Activated CD8-positive, alpha-beta T cell treated with anti-CD3 and anti-CD28 coated beads, Interleukin-2, amount 10 ng/mL, durations not matched to agents 7 days and 5 days (primary cell): ENCODE data around the gene GPSM1. TPM values are rescaled to one million over a fixed set of nuclear protein-coding genes. Genes with fewer than 3 reads are reported as not detected.
"Not testable (repeated sequence)": the region's sequence is repeated elsewhere in the genome, so short reads cannot be mapped to it uniquely, and the experiment has no call there.

Experiments
- ATAC-seq: fragments of 150-1000 bp; cut with Tn5 transposase; one replicate; pipeline ENCODE4 v1.10.0; 2021; ENCODE audit warnings: moderate library complexity
- CTCF ChIA-PET: fragments of 350-600 bp; sonication (Branson Sonifier 250); formaldehyde crosslinking; loops from one replicate; lab custom pipeline; 2021; ENCODE audit warnings: antibody characterized with exemption; lab: Charles Lee
- POLR2A ChIA-PET: fragments of 350-600 bp; sonication (Branson Sonifier 250); formaldehyde crosslinking; loops from one replicate; lab custom pipeline; 2021; ENCODE audit warnings: antibody characterized with exemption; lab: Charles Lee
- DNase-seq: peaks from one replicate; pipeline ENCODE4 v3.0.0-alpha.2; 2020
- H3K27ac Mint-ChIP-seq: one replicate; pipeline ENCODE4 v1.8.0; 2021; ENCODE audit warnings: mild to moderate bottlenecking, mixed read lengths
- H3K27me3 Mint-ChIP-seq: one replicate; pipeline ENCODE4 v1.8.0; 2021; ENCODE audit warnings: low read depth, mixed read lengths
- H3K36me3 Mint-ChIP-seq: one replicate; pipeline ENCODE4 v1.8.0; 2021; ENCODE audit warnings: low read depth, mixed read lengths
- H3K4me1 Mint-ChIP-seq: one replicate; pipeline ENCODE4 v1.8.0; 2021; ENCODE audit warnings: low read depth, mixed read lengths
- H3K4me3 Mint-ChIP-seq: one replicate; pipeline ENCODE4 v1.8.0; 2021; ENCODE audit warnings: mild to moderate bottlenecking, mixed read lengths
- H3K9me3 Mint-ChIP-seq: one replicate; pipeline ENCODE4 v1.8.0; 2022; ENCODE audit warnings: mixed read lengths; ENCODE audit not compliant: insufficient read depth
- total RNA-seq, 2 experiments: library from RNA; stranded (reverse); gene quantifications; one replicate each; pipeline ENCODE4 v1.2.3, GENCODE V29; 2021

GPSM1 gene
- total RNA-seq, 2 experiments from 2014 or later, result 1.8 to 2.3 TPM

DNA sequence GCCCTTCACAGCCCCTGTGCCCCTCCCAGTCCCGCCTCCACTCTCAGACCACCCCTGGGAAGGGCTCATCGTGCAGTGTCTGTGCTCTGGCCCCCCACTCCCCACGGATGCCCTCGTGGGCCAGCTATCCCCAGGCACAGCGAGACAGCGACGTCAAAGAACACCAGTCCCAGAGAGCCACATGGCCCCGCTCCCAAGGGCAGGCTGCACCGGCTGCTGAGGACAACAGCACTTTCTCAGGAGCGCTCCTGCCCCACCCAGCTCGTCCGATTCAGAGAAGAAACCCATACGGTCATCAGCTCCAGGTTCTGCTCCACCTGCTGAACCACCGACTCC, 77.4 kb downstream of the GPSM1 start:
- no peak for ATAC-seq
- Mint-ChIP-seq H3K27ac (peak overlapping the region; percentile 85), H3K9me3 (no peaks in the 10 kb centered on the region), H3K4me1 (peaks cover 78% of the 10 kb centered on the region), H3K4me3 (peak overlapping the region; percentile 65), H3K36me3 (peaks cover 57% of the 10 kb centered on the region), H3K27me3 (no peaks in the 10 kb centered on the region)
- ChIA-PET CTCF (interaction anchor here (1.1 to 2.0 kb wide), 2 partner anchors 15 to 41 kb away, joined by 3 to 8 read pairs; partner anchors contain the start of gene DNLZ), POLR2A (interaction anchor here (1.6 to 1.9 kb wide), 2 partner anchors 12 to 41 kb away, joined by 3 to 8 read pairs; partner anchors contain the start of gene DNLZ)
- DNase-seq, result no peak

- Mint-ChIP-seq H3K4me3 (no peak overlapping the region), H3K27ac (no peak overlapping the region), H3K9me3 (no peaks in the 10 kb centered on the region), H3K36me3 (peaks cover 60% of the 10 kb centered on the region), H3K27me3 (no peaks in the 10 kb centered on the region), H3K4me1 (peaks cover 78% of the 10 kb centered on the region)
- ChIA-PET POLR2A (no interaction called here), CTCF (no interaction called here)
- no peak for ATAC-seq
- DNase-seq, result no peak
Observed at GRCh38 chr9:136405481-136405880, 78.1 kb downstream of the GPSM1 start.

- ATAC-seq, H3K27ac Mint-ChIP-seq, H3K4me3 Mint-ChIP-seq, POLR2A ChIA-PET, H3K27me3 Mint-ChIP-seq, DNase-seq, H3K9me3 Mint-ChIP-seq, CTCF ChIA-PET: not testable (repeated sequence)
- H3K4me1 Mint-ChIP-seq, result peaks cover 75% of the 10 kb centered on the region
- H3K36me3 Mint-ChIP-seq, result peaks cover 60% of the 10 kb centered on the region
Observed at GRCh38 chr9:136405904-136406303, 78.6 kb downstream of the GPSM1 start.

DNA sequence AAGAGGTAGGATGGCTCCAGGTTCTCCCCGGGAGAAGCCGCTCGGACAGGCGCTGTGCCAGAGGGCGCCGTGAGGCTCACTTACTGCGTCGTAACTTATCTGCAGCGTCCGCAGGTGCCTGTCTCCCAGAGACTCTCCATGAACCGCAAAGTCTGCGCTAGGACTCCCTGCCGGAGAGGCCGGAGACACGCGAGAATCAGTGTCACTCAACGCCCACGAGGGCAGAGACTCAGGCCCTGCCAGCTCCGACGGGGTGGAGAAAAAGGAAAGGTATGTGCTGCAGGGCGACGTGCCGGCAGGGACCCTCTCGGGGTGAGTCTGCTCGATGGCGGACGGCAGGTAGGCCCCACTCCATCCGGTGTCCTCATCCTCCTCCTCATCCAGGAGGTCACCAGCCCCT, 79.7 kb downstream of the GPSM1 start:
- H3K27ac Mint-ChIP-seq, H3K9me3 Mint-ChIP-seq, H3K4me3 Mint-ChIP-seq, POLR2A ChIA-PET, H3K27me3 Mint-ChIP-seq, CTCF ChIA-PET, DNase-seq, ATAC-seq: not testable (repeated sequence)
- peaks cover 78% of the 10 kb centered on the region for H3K4me1 Mint-ChIP-seq
- peaks cover 58% of the 10 kb centered on the region for H3K36me3 Mint-ChIP-seq

GRCh38 chr9:136407911-136408310, 80.6 kb downstream of the GPSM1 start:
- CTCF ChIA-PET, result interaction anchor here (1.2 kb wide), 1 partner anchor 45 kb away, joined by 3 read pairs; the partner anchor contains the start of gene DNLZ
- ATAC-seq (no peak), DNase-seq (no peak)
- Mint-ChIP-seq H3K27ac (no peak overlapping the region), H3K36me3 (peaks cover 57% of the 10 kb centered on the region), H3K27me3 (no peaks in the 10 kb centered on the region), H3K4me1 (peaks cover 75% of the 10 kb centered on the region), H3K9me3 (no peaks in the 10 kb centered on the region), H3K4me3 (no peak overlapping the region)
- POLR2A ChIA-PET, result no interaction called here

Other genes starting within 250 kb of the GPSM1 start
- 1 to 10 TPM; 5.6 to 6.4 TPM for gene NACC2, start 232.2 kb upstream of the GPSM1 start, total RNA-seq
- gene TMEM250, start 208.7 kb upstream of the GPSM1 start, total RNA-seq, result 10 to 100 TPM; 56.5 to 57.0 TPM
- gene LHX3, start 122.4 kb upstream of the GPSM1 start, total RNA-seq, result under 1 TPM in 1 of 2 experiments, not detected in 1; 0.16 TPM
- gene QSOX2, start 81.7 kb upstream of the GPSM1 start, total RNA-seq, result 10 to 100 TPM; 11.4 to 12.6 TPM
- gene CCDC187, start 23.4 kb upstream of the GPSM1 start, total RNA-seq, result not detected
- gene DNLZ, start 36.2 kb downstream of the GPSM1 start, total RNA-seq, result 10 to 100 TPM; 20.4 to 21.6 TPM
- gene CARD9, start 46.1 kb downstream of the GPSM1 start, total RNA-seq, result 1 to 10 TPM; 1.3 to 1.4 TPM
- 1 to 10 TPM; 9.5 to 9.6 TPM for gene SNAPC4, start 72.6 kb downstream of the GPSM1 start, total RNA-seq
- gene ENTR1, start 83.1 kb downstream of the GPSM1 start, total RNA-seq, result 10 to 100 TPM; 52.8 to 54.3 TPM
- gene PMPCA, start 83.1 kb downstream of the GPSM1 start, total RNA-seq, result 10 to 100 TPM; 56.5 to 57.5 TPM
- 10 to 100 TPM; 16.8 to 18.2 TPM for gene INPP5E, start 112.3 kb downstream of the GPSM1 start, total RNA-seq
- 10 to 100 TPM; 86.8 to 89.2 TPM for gene SEC16A, start 155.5 kb downstream of the GPSM1 start, total RNA-seq
- 10 to 100 TPM; 86.6 to 94.1 TPM for gene NOTCH1, start 218.5 kb downstream of the GPSM1 start, total RNA-seq